Gastrocnemius medialis (tissue), 4 donors: ENCODE measurements around the gene CACNA1F.
A peak's percentile ranks its signal among the peaks of the same experiment; 100 is the strongest.

ENCODE experiments used
- CTCF ChIP-seq, 5 experiments: fragments of 450-650 bp in 3 of 5; fragments of 200-600 bp in 2 of 5; sonication (generic) in 2 of 5; IDR thresholded peaks in 4 of 5; conservative IDR thresholded peaks in 1 of 5; 1 replicate in 4 of 5; 2 replicates in 1 of 5; pipeline ENCODE4 v1.5.1; 2016 to 2019; ENCODE audit warnings: antibody characterized with exemption in 5 of 5, mild to moderate bottlenecking in 3 of 5, moderate library complexity in 3 of 5
- POLR2A ChIP-seq, 2 donors: fragments of 450-650 bp; IDR thresholded peaks; one replicate each; pipeline ENCODE4 v1.6.1; 2017; ENCODE audit warnings: antibody characterized with exemption in 2 of 2, mild to moderate bottlenecking in 2 of 2, moderate library complexity in 2 of 2

DNA sequence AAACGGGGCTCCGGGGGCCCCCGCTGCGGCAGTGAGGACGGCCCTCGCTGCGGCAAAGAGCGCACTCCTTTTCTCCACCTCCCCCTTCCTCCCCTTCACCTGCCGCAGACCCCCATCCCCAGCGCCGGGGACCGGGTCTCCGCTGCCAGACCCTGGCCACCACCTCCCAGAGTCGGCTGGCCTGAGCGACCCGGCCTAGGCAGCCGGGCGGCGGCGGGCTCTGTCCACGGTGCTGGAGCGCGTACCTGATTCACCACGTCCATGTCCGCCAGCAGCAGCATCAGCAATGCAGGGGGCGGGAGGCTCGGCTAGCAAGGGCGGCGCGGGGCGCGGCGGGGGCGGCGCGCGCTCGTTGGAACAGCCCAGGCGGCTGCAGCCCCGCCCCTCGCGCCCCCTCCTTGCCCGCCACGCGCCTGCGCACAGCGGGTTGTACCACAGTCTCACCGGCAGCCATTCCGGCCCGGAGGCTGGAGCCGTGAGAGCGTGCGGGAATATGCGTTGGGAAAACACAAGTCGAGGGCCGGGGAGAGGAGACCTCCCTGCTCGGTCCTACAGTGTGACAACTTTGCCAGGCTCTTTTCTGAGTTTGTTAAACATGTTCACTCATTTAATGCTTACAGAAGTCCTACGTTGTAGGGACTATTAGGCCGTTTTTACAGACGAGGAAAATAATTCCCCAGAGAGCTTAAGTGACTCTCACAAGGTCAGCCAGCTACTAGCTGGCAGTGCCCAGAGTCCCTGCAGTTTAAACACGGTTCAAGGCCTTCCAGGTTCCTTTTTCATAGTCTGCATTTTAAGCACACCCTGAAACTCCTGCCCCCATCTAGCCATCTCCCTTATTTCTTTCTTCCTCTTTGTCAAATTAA, 33.0 kb downstream of the CACNA1F start, which contains the start of gene SYP:
- TF ChIP-seq CTCF (IDR thresholded peaks at IDR 0.05 in 4 of 5, conservative IDR thresholded peaks at IDR 0.05 in 1 of 5) (no peak), POLR2A (IDR thresholded peaks at IDR 0.05) (peak; percentile 34 to 53)
